A172 (cell line): ENCODE results near the gene BORCS6. TPM values are rescaled to one million over a fixed set of nuclear protein-coding genes. Genes with fewer than 3 reads are reported as not detected.
"Not testable (repeated sequence)": the region's sequence is repeated elsewhere in the genome, so short reads cannot be mapped to it uniquely, and the experiment has no call there.

ENCODE experiments used
- DNase-seq: peaks from one replicate; pipeline ENCODE4 v3.0.0-alpha.2; 2015; ENCODE audit warnings: low spot score
- total RNA-seq: library from RNA; depleted of rRNA; stranded (reverse); fragments of >200 nt; shearing (Covaris generic); gene quantifications from 2 replicates; pipeline ENCODE4 v1.2.3, GENCODE V29; 2014

The BORCS6 gene
- total RNA-seq, 1 experiment from 2014 or later: 10.9 TPM

- no peak for DNase-seq
Measured at GRCh38 chr17:8173871-8174322, 16.1 kb downstream of the BORCS6 start.

- peak; percentile 99 for DNase-seq
Measured at GRCh38 chr17:8173056-8173870, 16.7 kb downstream of the BORCS6 start.

- not testable (repeated sequence) for DNase-seq
Measured at GRCh38 chr17:8170186-8170585, 19.8 kb downstream of the BORCS6 start.

GRCh38 chr17:8167526-8167925 lies 22.5 kb downstream of the BORCS6 start:
- no peak for DNase-seq

GRCh38 chr17:8166731-8167130 lies 23.2 kb downstream of the BORCS6 start:
- no peak for DNase-seq

- no peak for DNase-seq
Measured at GRCh38 chr17:8164815-8165131, 25.2 kb downstream of the BORCS6 start.

- peak; percentile 66 for DNase-seq
Measured at GRCh38 chr17:8163978-8164814, 25.8 kb downstream of the BORCS6 start.

- DNase-seq: no peak
Measured at GRCh38 chr17:8162997-8163977, 26.7 kb downstream of the BORCS6 start.

- DNase-seq: no peak
Measured at GRCh38 chr17:8162233-8162996, 27.6 kb downstream of the BORCS6 start, which contains the start of gene VAMP2. Gene VAMP2, minus strand, starts transcription at chr17:8162948. Its CDS starts 69 bp downstream, at chr17:8162879.

GRCh38 chr17:8161289-8162232 lies 28.4 kb downstream of the BORCS6 start:
- DNase-seq: no peak

- DNase-seq: no peak
Measured at GRCh38 chr17:8160741-8161221, 29.2 kb downstream of the BORCS6 start.

- no peak for DNase-seq
Measured at GRCh38 chr17:8160224-8160577, 29.8 kb downstream of the BORCS6 start.

GRCh38 chr17:8159459-8160223 lies 30.3 kb downstream of the BORCS6 start:
- DNase-seq: no peak

- no peak for DNase-seq
Measured at GRCh38 chr17:8159032-8159400, 31.0 kb downstream of the BORCS6 start.

- DNase-seq: peak; percentile 88
Measured at GRCh38 chr17:8158267-8159031, 31.5 kb downstream of the BORCS6 start.

GRCh38 chr17:8156246-8156992 lies 33.6 kb downstream of the BORCS6 start:
- peak; percentile 100 for DNase-seq

GRCh38 chr17:8155996-8156245 lies 34.1 kb downstream of the BORCS6 start:
- no peak for DNase-seq
